Measurements from ENCODE around the gene WNK2.

WNK2 gene

DNA sequence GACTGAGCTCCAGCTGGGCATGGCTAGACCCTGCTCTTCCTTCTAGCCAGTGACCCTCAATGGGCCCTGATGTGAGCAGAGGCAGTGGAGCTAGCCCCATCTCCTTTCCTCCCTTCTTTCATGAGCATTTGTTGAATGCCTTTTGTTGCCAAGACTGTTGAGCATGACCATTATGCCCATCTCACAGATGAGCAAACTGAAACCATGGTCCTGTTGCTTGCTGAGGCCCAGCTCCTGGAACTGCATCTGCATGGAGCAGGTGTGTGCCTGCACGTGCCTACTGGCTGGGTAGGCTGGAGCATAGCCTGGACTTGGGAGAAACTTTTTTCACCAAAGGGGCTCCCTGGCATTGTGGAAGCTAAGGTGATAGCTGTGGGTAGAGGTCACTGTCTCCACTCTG lies 3.0 kb upstream of the WNK2 start (continued):
- TF ChIP-seq ZNF677 (tag by site-specific recombination; IDR thresholded peaks at IDR 0.05), result no peak

DNA sequence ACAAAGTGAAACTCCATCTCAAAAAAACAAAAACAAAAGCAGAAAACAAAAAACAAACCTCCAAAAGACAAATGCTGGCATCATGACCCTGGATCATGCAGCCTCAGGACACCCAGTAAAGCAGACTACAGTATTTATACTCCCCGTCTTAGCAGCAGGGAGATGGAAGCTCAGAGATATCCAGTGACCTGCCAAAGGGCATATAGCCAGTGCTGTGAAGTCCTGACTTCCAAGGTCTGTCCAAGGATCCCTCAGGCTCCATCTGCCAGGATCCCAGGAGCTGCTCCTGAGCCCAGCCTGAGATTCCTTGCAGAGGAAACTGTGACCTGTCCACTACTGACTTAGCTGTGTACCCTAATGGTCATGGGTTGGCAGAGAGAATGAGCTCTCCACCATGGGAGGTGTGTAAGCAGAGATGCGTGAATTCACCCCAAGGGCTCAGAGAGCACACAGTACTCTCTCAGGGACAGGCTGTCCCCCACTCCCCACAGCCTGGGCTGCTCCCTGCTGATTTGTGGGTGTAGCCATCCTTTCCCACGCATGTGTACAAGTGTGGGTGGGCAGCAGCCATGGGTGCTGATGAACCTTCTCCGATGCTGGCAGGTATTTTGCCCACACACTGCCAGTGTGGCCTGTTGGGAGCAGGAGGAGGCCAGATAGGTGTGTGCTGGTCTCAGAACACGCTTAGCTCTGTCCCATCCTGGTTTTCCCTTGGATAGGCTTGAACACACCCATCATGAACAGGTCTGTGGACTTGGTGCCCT lies 2.1 kb upstream of the WNK2 start:
- Histone ChIP-seq H3K36me3 (ENCODE audit: control insufficient read depth in 2 of 2, insufficient read depth in 1 of 2, low read length in 2 of 2) (no peaks in the 10 kb centered on the region), H3K9me3 (ENCODE audit: control insufficient read depth, insufficient read depth, low read depth, low read length) (no peaks in the 10 kb centered on the region), H3K27ac (ENCODE audit: extremely low read depth, low read depth, low read length) (no peak overlapping the region), H3K4me3 (ENCODE audit: low read depth, low read length) (no peak overlapping the region), H3K4me1 (ENCODE audit: control insufficient read depth, insufficient read depth, low read length) (no peaks in the 10 kb centered on the region)
- TF ChIP-seq, protein P1, sequence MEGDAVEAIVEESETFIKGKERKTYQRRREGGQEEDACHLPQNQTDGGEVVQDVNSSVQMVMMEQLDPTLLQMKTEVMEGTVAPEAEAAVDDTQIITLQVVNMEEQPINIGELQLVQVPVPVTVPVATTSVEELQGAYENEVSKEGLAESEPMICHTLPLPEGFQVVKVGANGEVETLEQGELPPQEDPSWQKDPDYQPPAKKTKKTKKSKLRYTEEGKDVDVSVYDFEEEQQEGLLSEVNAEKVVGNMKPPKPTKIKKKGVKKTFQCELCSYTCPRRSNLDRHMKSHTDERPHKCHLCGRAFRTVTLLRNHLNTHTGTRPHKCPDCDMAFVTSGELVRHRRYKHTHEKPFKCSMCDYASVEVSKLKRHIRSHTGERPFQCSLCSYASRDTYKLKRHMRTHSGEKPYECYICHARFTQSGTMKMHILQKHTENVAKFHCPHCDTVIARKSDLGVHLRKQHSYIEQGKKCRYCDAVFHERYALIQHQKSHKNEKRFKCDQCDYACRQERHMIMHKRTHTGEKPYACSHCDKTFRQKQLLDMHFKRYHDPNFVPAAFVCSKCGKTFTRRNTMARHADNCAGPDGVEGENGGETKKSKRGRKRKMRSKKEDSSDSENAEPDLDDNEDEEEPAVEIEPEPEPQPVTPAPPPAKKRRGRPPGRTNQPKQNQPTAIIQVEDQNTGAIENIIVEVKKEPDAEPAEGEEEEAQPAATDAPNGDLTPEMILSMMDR (tag by site-specific recombination; IDR thresholded peaks at IDR 0.05), result no peak
- no peak for TF ChIP-seq KLF7 (tag by site-specific recombination; IDR thresholded peaks at IDR 0.05; ENCODE audit: borderline replicate concordance)
- peak; percentile 54; the same call in 1 of the 2 replicates for TF ChIP-seq ZFHX2 (tag by site-specific recombination; conservative IDR thresholded peaks at IDR 0.05)
- peak; percentile 40; the same call in 1 of the 2 replicates for TF ChIP-seq EGR2 (tag by site-specific recombination; IDR thresholded peaks at IDR 0.05; ENCODE audit: low read depth)
- TF ChIP-seq ZNF133 (tag by site-specific recombination; IDR thresholded peaks at IDR 0.05), result no peak
- TF ChIP-seq KLF10 (tag by site-specific recombination; IDR thresholded peaks at IDR 0.05), result no peak
- CTCF ChIA-PET, result interaction anchor here (1.3 kb wide), 1 partner anchor 73 kb away, joined by 3 read pairs; no protein-coding TSS in a partner anchor
- POLR2A ChIA-PET, result no interaction called here

DNA sequence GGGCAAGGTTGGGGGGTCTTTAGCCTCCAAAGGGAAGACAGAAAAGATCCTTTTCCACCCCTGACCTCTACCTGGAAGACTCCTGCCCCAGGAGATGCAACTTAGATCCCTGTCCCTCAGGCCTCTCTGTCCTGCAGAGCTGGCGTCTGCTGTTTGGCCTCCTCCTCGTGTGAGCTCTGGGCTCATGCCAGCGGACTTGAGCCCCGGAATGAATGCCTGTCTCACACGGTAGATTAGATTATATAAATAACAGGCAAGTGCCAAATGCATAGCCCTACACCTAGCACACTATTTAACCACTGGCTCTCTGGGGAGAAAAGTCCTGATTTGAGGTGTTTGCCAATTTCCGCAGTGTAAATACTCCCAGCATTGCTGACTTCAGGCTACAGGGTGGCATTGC lies 1.4 kb upstream of the WNK2 start:
- H3K9me3 ChIP-seq (ENCODE audit: control insufficient read depth, insufficient read depth, low read depth, low read length), result no peaks in the 10 kb centered on the region
- H3K4me1 ChIP-seq (ENCODE audit: control insufficient read depth, insufficient read depth, low read length), result no peaks in the 10 kb centered on the region
- ChIA-PET POLR2A (no interaction called here), CTCF (interaction anchor here (1.0 to 1.3 kb wide), 2 partner anchors 74 to 384 kb away, joined by 3 read pairs; no protein-coding TSS in a partner anchor)
- TF ChIP-seq ZNF214 (tag by site-specific recombination; IDR thresholded peaks at IDR 0.05; ENCODE audit: borderline replicate concordance), result no peak
- TF ChIP-seq SP7 (tag by site-specific recombination; IDR thresholded peaks at IDR 0.05), result no peak
- no peak for TF ChIP-seq ZNF19 (tag by site-specific recombination; IDR thresholded peaks at IDR 0.05; ENCODE audit: low read depth)
- no peak for TF ChIP-seq GLI2 (tag by site-specific recombination; IDR thresholded peaks at IDR 0.05; ENCODE audit: borderline replicate concordance, low read depth)
- TF ChIP-seq, protein P2, sequence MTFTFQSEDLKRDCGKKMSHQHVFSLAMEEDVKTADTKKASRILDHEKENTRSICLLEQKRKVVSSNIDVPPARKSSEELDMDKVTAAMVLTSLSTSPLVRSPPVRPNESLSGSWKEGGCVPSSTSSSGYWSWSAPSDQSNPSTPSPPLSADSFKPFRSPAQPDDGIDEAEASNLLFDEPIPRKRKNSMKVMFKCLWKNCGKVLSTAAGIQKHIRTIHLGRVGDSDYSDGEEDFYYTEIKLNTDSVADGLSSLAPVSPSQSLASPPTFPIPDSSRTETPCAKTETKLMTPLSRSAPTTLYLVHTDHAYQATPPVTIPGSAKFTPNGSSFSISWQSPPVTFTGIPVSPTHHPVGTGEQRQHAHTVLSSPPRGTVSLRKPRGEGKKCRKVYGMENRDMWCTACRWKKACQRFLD (tag by site-specific recombination; IDR thresholded peaks at IDR 0.05), result no peak
- TF ChIP-seq ZNF112 (tag by site-specific recombination; IDR thresholded peaks at IDR 0.05), result 0 out of 2 replicates have a peak, but pooled peaks have one; percentile 23
- no peak for TF ChIP-seq ZNF423 (tag by site-specific recombination; IDR thresholded peaks at IDR 0.05)
- no peak overlapping the region for H3K4me3 ChIP-seq (ENCODE audit: low read depth, low read length)
- H3K36me3 ChIP-seq (ENCODE audit: control insufficient read depth in 2 of 2, insufficient read depth in 1 of 2, low read length in 2 of 2), result no peaks in the 10 kb centered on the region
- H3K27ac ChIP-seq (ENCODE audit: extremely low read depth, low read depth, low read length), result no peak overlapping the region

DNA sequence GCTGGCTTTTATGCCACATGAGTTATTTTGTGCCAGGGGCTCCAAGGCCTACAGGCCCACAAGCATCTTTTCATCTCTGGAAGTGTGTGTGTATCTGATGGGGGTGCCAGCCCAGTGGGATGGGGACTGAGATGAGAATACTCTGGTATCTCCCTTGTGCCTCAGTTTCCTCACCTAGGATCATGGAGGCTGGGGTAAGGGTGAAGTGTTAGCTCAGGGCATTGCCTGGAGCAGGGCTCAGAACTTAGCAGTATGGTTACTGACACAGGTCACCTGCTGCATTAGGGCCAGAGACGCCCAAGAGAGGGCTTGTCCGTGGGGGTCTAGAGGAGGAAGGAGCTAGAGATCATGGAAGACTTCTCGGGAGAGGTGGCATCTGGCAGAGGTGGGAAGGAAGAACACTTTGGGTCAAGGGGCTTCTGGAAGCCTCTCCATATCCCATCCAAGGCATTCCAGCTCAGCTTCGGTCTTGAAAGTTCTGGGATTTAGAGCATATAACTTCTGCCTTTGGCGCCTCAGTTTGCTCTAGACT lies 742 bp upstream of the WNK2 start:
- no peaks in the 10 kb centered on the region for H3K4me1 ChIP-seq (ENCODE audit: control insufficient read depth, insufficient read depth, low read length)
- H3K9me3 ChIP-seq (ENCODE audit: control insufficient read depth, insufficient read depth, low read depth, low read length), result no peaks in the 10 kb centered on the region
- CTCF ChIA-PET, result interaction anchor here (0.5 to 1.0 kb wide), 2 partner anchors 29 to 384 kb away, joined by 3 read pairs; no protein-coding TSS in a partner anchor
- H3K27ac ChIP-seq (ENCODE audit: extremely low read depth, low read depth, low read length), result no peak overlapping the region
- H3K4me3 ChIP-seq (ENCODE audit: low read depth, low read length), result no peak overlapping the region
- no peaks in the 10 kb centered on the region for H3K36me3 ChIP-seq (ENCODE audit: control insufficient read depth in 2 of 2, insufficient read depth in 1 of 2, low read length in 2 of 2)
- POLR2A ChIA-PET, result no interaction called here
- TF ChIP-seq ZNF629 (tag by site-specific recombination; IDR thresholded peaks at IDR 0.05) (no peak), ZNF175 (tag by site-specific recombination; IDR thresholded peaks at IDR 0.05) (no peak), ZBTB1 (tag by site-specific recombination; IDR thresholded peaks at IDR 0.05) (no peak), ZNF426 (tag by site-specific recombination; IDR thresholded peaks at IDR 0.05) (no peak), ZBTB48 (tag by site-specific recombination; IDR thresholded peaks at IDR 0.05) (no peak), ZNF623 (tag by site-specific recombination; IDR thresholded peaks at IDR 0.05) (no peak), ZNF670 (tag by site-specific recombination; IDR thresholded peaks at IDR 0.05; ENCODE audit: low read depth) (no peak), ZNF560 (tag by site-specific recombination; IDR thresholded peaks at IDR 0.05; ENCODE audit: borderline replicate concordance) (no peak), ZNF24 (tag by site-specific recombination; IDR thresholded peaks at IDR 0.05) (no peak), KLF16 (tag by site-specific recombination; IDR thresholded peaks at IDR 0.05) (no peak)
- TF ChIP-seq, protein P3, sequence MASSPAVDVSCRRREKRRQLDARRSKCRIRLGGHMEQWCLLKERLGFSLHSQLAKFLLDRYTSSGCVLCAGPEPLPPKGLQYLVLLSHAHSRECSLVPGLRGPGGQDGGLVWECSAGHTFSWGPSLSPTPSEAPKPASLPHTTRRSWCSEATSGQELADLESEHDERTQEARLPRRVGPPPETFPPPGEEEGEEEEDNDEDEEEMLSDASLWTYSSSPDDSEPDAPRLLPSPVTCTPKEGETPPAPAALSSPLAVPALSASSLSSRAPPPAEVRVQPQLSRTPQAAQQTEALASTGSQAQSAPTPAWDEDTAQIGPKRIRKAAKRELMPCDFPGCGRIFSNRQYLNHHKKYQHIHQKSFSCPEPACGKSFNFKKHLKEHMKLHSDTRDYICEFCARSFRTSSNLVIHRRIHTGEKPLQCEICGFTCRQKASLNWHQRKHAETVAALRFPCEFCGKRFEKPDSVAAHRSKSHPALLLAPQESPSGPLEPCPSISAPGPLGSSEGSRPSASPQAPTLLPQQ (tag by site-specific recombination; IDR thresholded peaks at IDR 0.05), result no peak

Data from HEK293 (cell line).